Heart left ventricle (tissue), 16 donors: ENCODE measurements around the gene TXNIP. TPM values are rescaled to one million over a fixed set of nuclear protein-coding genes. Genes with fewer than 3 reads are reported as not detected.
A peak's percentile ranks its signal among the peaks of the same experiment; 100 is the strongest.

Source experiments
- ATAC-seq, 4 donors: fragments of 200-7000 bp; cut with Tn5 transposase; one replicate each; pipeline ENCODE4 v1.9.1; 2020 to 2022; ENCODE audit warnings: moderate library complexity in 4 of 4, mild to moderate bottlenecking in 3 of 4, moderate number of reproducible peaks in 1 of 4
- DNase-seq, 5 donors: peaks; one replicate each; pipeline ENCODE4 v3.0.0-alpha.2; 2020
- H3K27ac ChIP-seq, 12 donors: fragments of 200-600 bp; sonication (generic) in 4 of 12; one replicate each; pipeline versions ENCODE4 v1.5.0 to v1.8.0; 2016 to 2022; ENCODE audit warnings: mild to moderate bottlenecking in 2 of 12
- H3K27me3 ChIP-seq, 9 donors: fragments of 200-600 bp; sonication (generic) in 2 of 9; one replicate each; pipeline versions ENCODE4 v1.5.1 to v1.8.0; 2016 to 2022; ENCODE audit warnings: mild to moderate bottlenecking in 3 of 9
- H3K36me3 ChIP-seq, 9 donors: fragments of 200-600 bp; sonication (generic) in 2 of 9; one replicate each; pipeline versions ENCODE4 v1.5.0 to v1.8.0; 2018 to 2022; ENCODE audit warnings: mild to moderate bottlenecking in 2 of 9
- H3K4me1 ChIP-seq, 12 donors: fragments of 200-600 bp; sonication (generic) in 4 of 12; one replicate each; pipeline versions ENCODE4 v1.5.0 to v1.8.0; 2016 to 2022; ENCODE audit warnings: mild to moderate bottlenecking in 3 of 12
- H3K4me3 ChIP-seq, 12 donors: fragments of 200-600 bp; sonication (generic) in 4 of 12; one replicate each; pipeline versions ENCODE4 v1.5.0 to v1.8.0; 2017 to 2022; ENCODE audit warnings: mild to moderate bottlenecking in 9 of 12, moderate library complexity in 4 of 12
- H3K9me3 ChIP-seq, 12 donors: fragments of 200-600 bp; sonication (generic) in 4 of 12; one replicate each; pipeline versions ENCODE4 v1.5.0 to v1.8.0; 2016 to 2022; ENCODE audit warnings: mild to moderate bottlenecking in 1 of 12
- POLR2A ChIP-seq, 2 donors: fragments of 450-650 bp; IDR thresholded peaks; one replicate each; pipeline ENCODE4 v1.6.1; 2017; ENCODE audit warnings: antibody characterized with exemption in 2 of 2, mild to moderate bottlenecking in 2 of 2, moderate library complexity in 2 of 2
- WGBS, 4 donors: extraction: QIAGEN DNeasy Blood & Tissue Kit in 2 of 4; methylation state at CpG; one replicate each; pipeline versions ENCODE4 v1.1.5 to v1.1.7; 2013 to 2018; 5-methylcytosine and 5-hydroxymethylcytosine counted together
- intact Hi-C, 10 donors: fragments of 100-400 bp; cut with DNase I; formaldehyde crosslinking; loops; one replicate each; pipeline versions ENCODE4 v1.11.1 to v1.14.2; 2022
- polyA plus RNA-seq, 2 donors: library from polyadenylated mRNA; stranded (reverse); fragments of 200-250 nt; gene quantifications; one replicate each; pipeline ENCODE4 v1.2.3, GENCODE V29; 2013
- total RNA-seq, 9 donors: library from RNA; depleted of rRNA in 2 of 9; stranded (reverse); fragments of >200 nt in 2 of 9; fragmentation: NEBNext Ultra II Directional in 3 of 9; extraction: Animal tissue kit (Norgen Biotek cat#: 25700) in 3 of 9; gene quantifications; one replicate each; pipeline versions ENCODE4 v1.1.0 to v1.2.4, GENCODE V29; 2016 to 2023
- TF ChIP-seq, protein P1 (sequence below), 12 donors: fragments of 200-600 bp; sonication (generic) in 4 of 12; IDR thresholded peaks; one replicate each; pipeline versions ENCODE4 v1.5.0 to v1.8.0; 2018 to 2022; ENCODE audit warnings: antibody characterized with exemption in 12 of 12, mild to moderate bottlenecking in 5 of 12
- donor health status: ischemic (EF 13 %, LVEDD 7.1; RV severe dilation, severe dysfunction).
- donor health status: healthy with polysubstance abuse.
- donor health status: DM: no; HTN: yes; CAD: no.
- donor health status: DM: no; HTN: no; CAD: no.
- donor health status: ischemic (EF 25% LVEDD 6.9; RV normal size, moderate dysfunction).
- donor health status: ischemic (EF 25% LVEDD 5.7; RV mildly dilated, moderate dysfunction).
- donor health status: healthy.
- donor health status: DM: yes; HTN: yes; CAD: no.
- donor health status: ischemic (EF 35%, LVEDD 5.7; RV mildly dilated, moderate dysfunction).
- donor health status: nonischemic (EF 11% LVEDD 7.7; RV severe dilation, severe dysfunction).
- donor health status: DM: yes; HTN: yes; CAD: no.
- donor health status: PGD.
- donor health status: ischemic (EF 29% LVEDD 5.4; RV normal size, mild dysfunction).
- donor health status: nonischemic (EF 23%, LVEDD 6.1; RV moderate dilation, normal function).

Gene TXNIP
- total and polyA plus RNA-seq, 11 donors: 222 to 1,925 (median 844) TPM

DNA sequence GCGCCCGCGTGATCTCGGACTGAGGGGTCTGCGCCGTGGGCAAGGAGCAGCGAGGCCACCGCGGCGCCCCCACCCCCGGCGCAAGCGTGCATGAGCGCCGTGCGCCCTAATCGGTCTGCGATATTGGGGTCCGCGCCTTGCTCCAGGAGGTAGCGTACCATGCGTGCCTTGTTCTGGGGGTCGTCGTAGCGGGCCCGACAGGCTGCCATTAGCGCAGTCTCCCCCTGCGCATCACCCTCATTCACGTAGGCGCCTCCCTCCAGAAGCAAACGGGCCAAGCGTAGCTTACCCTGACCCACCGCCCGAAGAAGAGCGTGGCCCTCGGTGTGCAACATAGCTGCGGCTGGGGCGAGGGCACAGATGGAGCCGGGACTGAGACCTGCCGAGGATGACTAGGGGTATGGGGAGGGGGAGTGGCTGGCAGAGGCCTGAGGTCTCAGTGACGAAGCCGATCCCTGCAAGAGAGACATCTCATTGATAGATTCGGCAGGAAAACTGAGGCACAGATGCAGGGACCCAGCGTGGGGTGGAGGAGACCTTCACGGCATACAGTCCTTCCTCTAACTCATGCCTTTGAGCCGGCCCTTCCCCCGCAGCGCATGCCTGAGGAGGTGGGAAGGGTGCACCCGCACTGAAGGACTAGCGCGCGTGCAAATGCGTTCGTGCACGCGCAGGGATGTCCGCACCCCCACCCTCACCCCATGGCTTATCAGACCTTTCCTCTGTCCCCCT lies 34.8 kb downstream of the TXNIP start:
- DNase-seq (peak; percentile 55 to 67 (median 62)), ATAC-seq (peak in 1 of 4 donors; percentile 2)
- intact Hi-C loops: loop anchor here in 5 of 10 donors (5.0 to 10.0 kb wide), 4 partner anchors 34 to 107 kb away; partner anchors contain the start of genes RBM8A (in 2 of the 5), PIAS3 (in 1 of the 5) and TXNIP (in 1 of the 5)
- Histone ChIP-seq H3K9me3 (no peaks in the 10 kb centered on the region), H3K27ac (peak overlapping the region; percentile 71 to 98 (median 92)), H3K27me3 (no peaks in the 10 kb centered on the region), H3K4me1 (peaks cover 0 to 74% (median 42%) of the 10 kb centered on the region in 12 donors), H3K4me3 (peak overlapping the region; percentile 38 to 82 (median 71)), H3K36me3 (no peaks in the 10 kb centered on the region)
- WGBS, 4 donors: 0 to 2% (median 1%) methylated on average over 24 to 57 of the region's 57 CpGs
- no peak for TF ChIP-seq POLR2A (IDR thresholded peaks at IDR 0.05)

DNA sequence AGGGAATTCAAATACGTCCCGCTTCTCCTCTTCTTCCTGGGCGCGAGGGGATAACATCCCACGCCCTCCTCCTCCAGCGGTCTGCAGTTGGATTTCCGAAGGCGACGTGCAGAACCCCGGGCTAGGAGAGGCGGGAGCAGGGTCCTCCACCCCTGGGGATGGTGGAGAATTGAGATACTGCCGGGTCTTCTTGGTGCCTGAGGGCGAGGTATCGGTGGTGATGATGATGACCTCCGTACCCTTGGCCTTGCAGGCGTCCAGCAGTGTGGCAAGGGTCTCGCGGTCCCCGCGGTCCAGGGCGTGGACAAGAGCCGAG lies 35.3 kb downstream of the TXNIP start:
- Histone ChIP-seq H3K4me1 (peaks cover 0 to 80% (median 47%) of the 10 kb centered on the region in 12 donors), H3K9me3 (no peaks in the 10 kb centered on the region), H3K36me3 (no peaks in the 10 kb centered on the region), H3K4me3 (peak overlapping the region; percentile 38 to 82 (median 71)), H3K27ac (peak overlapping the region; percentile 71 to 98 (median 92)), H3K27me3 (no peaks in the 10 kb centered on the region)
- no peak for ATAC-seq
- WGBS, 4 donors: 0 to 1% (median 0%) methylated on average over 5 to 22 of the region's 22 CpGs
- intact Hi-C loops: loop anchor here in 5 of 10 donors (5.0 to 10.0 kb wide), 4 partner anchors 34 to 106 kb away; partner anchors contain the start of genes RBM8A (in 2 of the 5), PIAS3 (in 1 of the 5) and TXNIP (in 1 of the 5)
- DNase-seq: peak in 1 of 5 donors; percentile 45
- TF ChIP-seq POLR2A (IDR thresholded peaks at IDR 0.05): no peak
- TF ChIP-seq, protein P1, sequence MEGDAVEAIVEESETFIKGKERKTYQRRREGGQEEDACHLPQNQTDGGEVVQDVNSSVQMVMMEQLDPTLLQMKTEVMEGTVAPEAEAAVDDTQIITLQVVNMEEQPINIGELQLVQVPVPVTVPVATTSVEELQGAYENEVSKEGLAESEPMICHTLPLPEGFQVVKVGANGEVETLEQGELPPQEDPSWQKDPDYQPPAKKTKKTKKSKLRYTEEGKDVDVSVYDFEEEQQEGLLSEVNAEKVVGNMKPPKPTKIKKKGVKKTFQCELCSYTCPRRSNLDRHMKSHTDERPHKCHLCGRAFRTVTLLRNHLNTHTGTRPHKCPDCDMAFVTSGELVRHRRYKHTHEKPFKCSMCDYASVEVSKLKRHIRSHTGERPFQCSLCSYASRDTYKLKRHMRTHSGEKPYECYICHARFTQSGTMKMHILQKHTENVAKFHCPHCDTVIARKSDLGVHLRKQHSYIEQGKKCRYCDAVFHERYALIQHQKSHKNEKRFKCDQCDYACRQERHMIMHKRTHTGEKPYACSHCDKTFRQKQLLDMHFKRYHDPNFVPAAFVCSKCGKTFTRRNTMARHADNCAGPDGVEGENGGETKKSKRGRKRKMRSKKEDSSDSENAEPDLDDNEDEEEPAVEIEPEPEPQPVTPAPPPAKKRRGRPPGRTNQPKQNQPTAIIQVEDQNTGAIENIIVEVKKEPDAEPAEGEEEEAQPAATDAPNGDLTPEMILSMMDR (IDR thresholded peaks at IDR 0.05): no peak

DNA sequence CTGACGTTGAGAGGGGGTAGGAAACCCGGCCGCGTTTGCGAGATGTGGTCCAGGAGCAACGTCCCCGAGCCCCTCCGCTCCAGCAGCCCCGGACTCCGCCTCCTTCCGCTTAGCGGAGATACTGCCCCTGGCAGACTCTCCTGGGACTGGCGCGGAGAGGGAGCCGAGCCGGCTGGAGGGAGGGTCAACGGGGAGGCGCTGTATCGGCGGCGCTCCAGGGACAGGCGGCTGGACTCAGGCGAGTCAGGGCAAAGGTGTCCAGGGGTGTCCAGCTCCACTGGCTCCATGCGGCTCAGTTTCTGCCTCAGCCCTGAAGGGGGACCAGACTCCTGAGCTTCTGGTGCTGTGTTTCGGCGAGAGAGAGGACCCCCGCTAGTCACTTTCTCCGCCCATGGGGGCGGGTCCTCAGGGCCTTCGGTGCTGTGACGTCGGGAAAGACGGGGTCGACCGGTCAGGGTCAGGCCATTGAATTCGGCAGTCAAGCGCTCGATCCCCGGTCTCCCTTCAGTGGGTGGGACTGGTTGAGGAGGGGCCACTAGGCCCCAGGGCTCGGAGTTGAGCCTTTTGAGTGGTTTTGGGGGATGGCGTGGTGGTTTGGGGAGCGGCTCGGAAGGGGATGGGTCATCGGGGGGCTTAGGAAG lies 35.8 kb downstream of the TXNIP start:
- H3K27ac ChIP-seq: peak overlapping the region; percentile 71 to 98 (median 92)
- DNase-seq (peak; percentile 89 to 94 (median 93)), ATAC-seq (peak; percentile 23 to 60 (median 47))
- peak overlapping the region; percentile 38 to 82 (median 71) for H3K4me3 ChIP-seq
- no peaks in the 10 kb centered on the region for H3K9me3 ChIP-seq
- 0 to 1% (median 1%) methylated on average over 33 to 44 of the region's 44 CpGs for WGBS, 4 donors
- peaks cover 0 to under 1% (median 0%) of the 10 kb centered on the region in 9 donors for H3K36me3 ChIP-seq
- peak in 1 of 2 donors; percentile 86 for TF ChIP-seq POLR2A (IDR thresholded peaks at IDR 0.05)
- TF ChIP-seq, protein P1 (IDR thresholded peaks at IDR 0.05): peak in 8 of 12 donors; percentile 4 to 43 (median 27)
- H3K27me3 ChIP-seq: no peaks in the 10 kb centered on the region
- intact Hi-C loops: loop anchor here in 5 of 10 donors (5.0 to 10.0 kb wide), 4 partner anchors 33 to 106 kb away; partner anchors contain the start of genes RBM8A (in 2 of the 5), PIAS3 (in 1 of the 5) and TXNIP (in 1 of the 5)
- peaks cover 1 to 82% (median 51%) of the 10 kb centered on the region in 12 donors for H3K4me1 ChIP-seq

DNA sequence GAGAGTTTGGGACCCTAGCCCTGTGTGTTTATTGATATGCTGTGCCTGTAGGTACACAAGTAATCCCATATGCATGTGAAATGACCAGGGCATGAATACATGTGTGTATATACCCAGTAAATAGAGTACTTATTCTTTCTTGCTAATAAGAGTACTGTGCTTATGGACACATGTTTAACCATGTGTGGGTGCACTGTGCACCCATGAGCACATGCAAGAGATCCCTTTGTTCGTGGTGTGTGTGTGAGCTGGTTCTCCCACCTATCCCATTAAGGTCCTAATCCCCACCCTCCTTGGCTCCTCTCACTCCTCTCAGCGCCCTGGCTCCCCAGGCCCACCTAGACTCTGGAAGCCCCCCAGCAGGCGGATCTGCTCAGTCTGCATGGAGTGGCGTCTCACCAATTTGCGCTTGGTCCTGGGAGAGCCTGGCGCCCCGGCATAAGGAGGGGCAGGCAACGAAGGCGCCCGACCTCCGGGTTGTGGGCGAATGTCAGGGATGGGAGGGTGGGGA lies 36.4 kb downstream of the TXNIP start:
- 4 to 7% (median 6%) methylated on average over 12 of the region's 12 CpGs for WGBS, 4 donors
- intact Hi-C loops: loop anchor here in 9 of 10 donors (2.0 to 10.0 kb wide), 8 partner anchors 31 to 105 kb away; partner anchors contain the start of genes PEX11B (in 5 of the 9), PIAS3 (in 5 of the 9), RBM8A (in 2 of the 9) and TXNIP (in 1 of the 9)
- Histone ChIP-seq H3K9me3 (no peaks in the 10 kb centered on the region), H3K36me3 (peaks cover 0 to 4% (median 0%) of the 10 kb centered on the region in 9 donors), H3K27me3 (no peaks in the 10 kb centered on the region), H3K27ac (peak overlapping the region; percentile 71 to 98 (median 92)), H3K4me1 (peaks cover 7 to 82% (median 53%) of the 10 kb centered on the region in 12 donors), H3K4me3 (peak overlapping the region; percentile 38 to 82 (median 71))
- no peak for DNase-seq
- no peak for ATAC-seq
- TF ChIP-seq, protein P1 (IDR thresholded peaks at IDR 0.05): no peak
- no peak for TF ChIP-seq POLR2A (IDR thresholded peaks at IDR 0.05)
